ENCODE data around the gene TRPT1. TPM values are rescaled to one million over a fixed set of nuclear protein-coding genes. Genes with fewer than 3 reads are reported as not detected.

The TRPT1 gene
- total and polyA plus RNA-seq, 9 of the 15 experiments (the other 6 are each of a cell fraction or from before 2014, with no cell fraction given): 4.6 to 41.7 (median 23.1) TPM

DNA sequence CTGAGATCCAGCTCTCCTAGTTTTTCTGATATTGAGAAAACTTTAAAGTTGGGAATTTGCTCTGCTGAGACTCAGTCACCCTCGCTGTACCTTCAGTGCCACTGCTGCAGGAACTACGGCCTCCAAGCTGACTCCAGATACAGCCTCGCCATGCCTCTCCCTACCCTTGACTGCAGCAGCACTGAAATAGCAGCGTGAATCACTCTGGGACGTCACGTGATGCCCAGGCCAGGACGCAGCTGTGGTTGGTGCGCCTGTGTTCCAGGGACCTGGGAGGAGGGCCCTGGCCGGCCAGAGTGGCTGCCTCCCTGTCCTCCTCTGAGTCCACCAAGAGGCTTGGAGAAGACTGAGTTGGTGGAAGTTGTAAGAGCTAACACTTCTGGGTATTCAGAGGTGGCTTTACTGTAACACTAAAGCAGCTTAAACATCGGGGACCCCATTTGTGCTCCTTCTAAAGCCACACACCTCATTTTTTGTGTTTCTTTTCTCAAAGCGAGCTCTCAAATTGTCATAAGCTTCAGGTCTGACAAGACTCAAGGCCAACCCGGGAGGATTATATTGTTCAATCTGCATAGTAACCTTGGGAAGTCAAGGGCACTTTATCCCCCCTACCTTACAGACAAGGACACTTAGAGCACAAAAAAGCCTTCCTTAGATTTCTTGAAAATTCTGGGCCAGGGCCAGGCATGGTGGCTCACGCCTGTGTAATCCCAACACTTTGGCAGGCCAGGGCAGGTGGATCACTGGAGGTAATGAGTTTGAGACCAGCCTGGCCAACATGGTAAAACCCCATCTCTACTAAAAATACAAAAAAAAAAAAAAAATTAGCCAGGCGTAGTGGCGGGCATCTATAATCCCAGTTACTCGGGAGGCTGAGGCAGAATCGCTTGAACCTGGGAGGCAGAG is 44.2 kb downstream of the TRPT1 start (continued):
- TF ChIP-seq, protein P1, sequence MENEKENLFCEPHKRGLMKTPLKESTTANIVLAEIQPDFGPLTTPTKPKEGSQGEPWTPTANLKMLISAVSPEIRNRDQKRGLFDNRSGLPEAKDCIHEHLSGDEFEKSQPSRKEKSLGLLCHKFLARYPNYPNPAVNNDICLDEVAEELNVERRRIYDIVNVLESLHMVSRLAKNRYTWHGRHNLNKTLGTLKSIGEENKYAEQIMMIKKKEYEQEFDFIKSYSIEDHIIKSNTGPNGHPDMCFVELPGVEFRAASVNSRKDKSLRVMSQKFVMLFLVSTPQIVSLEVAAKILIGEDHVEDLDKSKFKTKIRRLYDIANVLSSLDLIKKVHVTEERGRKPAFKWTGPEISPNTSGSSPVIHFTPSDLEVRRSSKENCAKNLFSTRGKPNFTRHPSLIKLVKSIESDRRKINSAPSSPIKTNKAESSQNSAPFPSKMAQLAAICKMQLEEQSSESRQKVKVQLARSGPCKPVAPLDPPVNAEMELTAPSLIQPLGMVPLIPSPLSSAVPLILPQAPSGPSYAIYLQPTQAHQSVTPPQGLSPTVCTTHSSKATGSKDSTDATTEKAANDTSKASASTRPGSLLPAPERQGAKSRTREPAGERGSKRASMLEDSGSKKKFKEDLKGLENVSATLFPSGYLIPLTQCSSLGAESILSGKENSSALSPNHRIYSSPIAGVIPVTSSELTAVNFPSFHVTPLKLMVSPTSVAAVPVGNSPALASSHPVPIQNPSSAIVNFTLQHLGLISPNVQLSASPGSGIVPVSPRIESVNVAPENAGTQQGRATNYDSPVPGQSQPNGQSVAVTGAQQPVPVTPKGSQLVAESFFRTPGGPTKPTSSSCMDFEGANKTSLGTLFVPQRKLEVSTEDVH (IDR thresholded peaks at IDR 0.05; ENCODE audit: low read depth, partially characterized antibody): no peak
- no peak for TF ChIP-seq CBX8 (IDR thresholded peaks at IDR 0.05; ENCODE audit: borderline replicate concordance, extremely low read depth, low read depth, low read length, poor library complexity, severe bottlenecking)
- no peak for TF ChIP-seq HNRNPL (IDR thresholded peaks at IDR 0.05; ENCODE audit: low read depth, low read length)
- TF ChIP-seq POLR2B (IDR thresholded peaks at IDR 0.05; ENCODE audit: low read depth, partially characterized antibody): peak; percentile 70
- no peak for TF ChIP-seq PHTF2 (CRISPR knock-in tag; IDR thresholded peaks at IDR 0.05)
- TF ChIP-seq ZC3H8 (IDR thresholded peaks at IDR 0.05): no peak
- TF ChIP-seq ARID2 (IDR thresholded peaks at IDR 0.05): no peak
- no peak for TF ChIP-seq ZSCAN32 (CRISPR knock-in tag; IDR thresholded peaks at IDR 0.05)
- no peak for TF ChIP-seq SP2 (IDR thresholded peaks at IDR 0.05; ENCODE audit: extremely low read depth, low read depth, low read length, poor library complexity, severe bottlenecking)
- TF ChIP-seq IFI16 (CRISPR knock-in tag; IDR thresholded peaks at IDR 0.05): no peak
- no peak for TF ChIP-seq HNRNPUL1 (IDR thresholded peaks at IDR 0.05; ENCODE audit: low read length)
- TF ChIP-seq, protein P2, sequence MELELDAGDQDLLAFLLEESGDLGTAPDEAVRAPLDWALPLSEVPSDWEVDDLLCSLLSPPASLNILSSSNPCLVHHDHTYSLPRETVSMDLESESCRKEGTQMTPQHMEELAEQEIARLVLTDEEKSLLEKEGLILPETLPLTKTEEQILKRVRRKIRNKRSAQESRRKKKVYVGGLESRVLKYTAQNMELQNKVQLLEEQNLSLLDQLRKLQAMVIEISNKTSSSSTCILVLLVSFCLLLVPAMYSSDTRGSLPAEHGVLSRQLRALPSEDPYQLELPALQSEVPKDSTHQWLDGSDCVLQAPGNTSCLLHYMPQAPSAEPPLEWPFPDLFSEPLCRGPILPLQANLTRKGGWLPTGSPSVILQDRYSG (tag; conservative IDR thresholded peaks at IDR 0.05; ENCODE audit: low read depth): no peak
- no peak for TF ChIP-seq ZFP30 (CRISPR knock-in tag; IDR thresholded peaks at IDR 0.05; ENCODE audit: borderline replicate concordance)
- TF ChIP-seq ZZZ3 (IDR thresholded peaks at IDR 0.05): no peak
- TF ChIP-seq ZNF561 (CRISPR knock-in tag; conservative IDR thresholded peaks at IDR 0.05): no peak
- no peak for TF ChIP-seq SAP30 (IDR thresholded peaks at IDR 0.05; ENCODE audit: borderline replicate concordance, insufficient read depth, low read depth, low read length, poor library complexity, severe bottlenecking)
- no peak for TF ChIP-seq ZNF778 (CRISPR knock-in tag; IDR thresholded peaks at IDR 0.05)
- TF ChIP-seq, protein P3, sequence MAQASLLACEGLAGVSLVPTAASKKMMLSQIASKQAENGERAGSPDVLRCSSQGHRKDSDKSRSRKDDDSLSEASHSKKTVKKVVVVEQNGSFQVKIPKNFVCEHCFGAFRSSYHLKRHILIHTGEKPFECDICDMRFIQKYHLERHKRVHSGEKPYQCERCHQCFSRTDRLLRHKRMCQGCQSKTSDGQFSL (CRISPR knock-in tag; IDR thresholded peaks at IDR 0.05): no peak
- TF ChIP-seq, protein P3 (tag; IDR thresholded peaks at IDR 0.05): no peak
- TF ChIP-seq, protein P4, sequence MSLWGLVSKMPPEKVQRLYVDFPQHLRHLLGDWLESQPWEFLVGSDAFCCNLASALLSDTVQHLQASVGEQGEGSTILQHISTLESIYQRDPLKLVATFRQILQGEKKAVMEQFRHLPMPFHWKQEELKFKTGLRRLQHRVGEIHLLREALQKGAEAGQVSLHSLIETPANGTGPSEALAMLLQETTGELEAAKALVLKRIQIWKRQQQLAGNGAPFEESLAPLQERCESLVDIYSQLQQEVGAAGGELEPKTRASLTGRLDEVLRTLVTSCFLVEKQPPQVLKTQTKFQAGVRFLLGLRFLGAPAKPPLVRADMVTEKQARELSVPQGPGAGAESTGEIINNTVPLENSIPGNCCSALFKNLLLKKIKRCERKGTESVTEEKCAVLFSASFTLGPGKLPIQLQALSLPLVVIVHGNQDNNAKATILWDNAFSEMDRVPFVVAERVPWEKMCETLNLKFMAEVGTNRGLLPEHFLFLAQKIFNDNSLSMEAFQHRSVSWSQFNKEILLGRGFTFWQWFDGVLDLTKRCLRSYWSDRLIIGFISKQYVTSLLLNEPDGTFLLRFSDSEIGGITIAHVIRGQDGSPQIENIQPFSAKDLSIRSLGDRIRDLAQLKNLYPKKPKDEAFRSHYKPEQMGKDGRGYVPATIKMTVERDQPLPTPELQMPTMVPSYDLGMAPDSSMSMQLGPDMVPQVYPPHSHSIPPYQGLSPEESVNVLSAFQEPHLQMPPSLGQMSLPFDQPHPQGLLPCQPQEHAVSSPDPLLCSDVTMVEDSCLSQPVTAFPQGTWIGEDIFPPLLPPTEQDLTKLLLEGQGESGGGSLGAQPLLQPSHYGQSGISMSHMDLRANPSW (CRISPR knock-in tag; IDR thresholded peaks at IDR 0.05): no peak
